OCI-LY1 (cell line): ENCODE measurements around the gene ARMH3.

ENCODE experiments used
- CTCF ChIP-seq: fragments of 200-600 bp; sonication (generic), shearing (Covaris generic); IDR thresholded peaks from 2 replicates; pipeline ENCODE4 v1.5.1; 2017; ENCODE audit warnings: mild to moderate bottlenecking, antibody characterized with exemption, low read length, moderate library complexity, mixed read lengths
- EZH2 ChIP-seq: fragments of 200-600 bp; sonication (generic), shearing (Covaris generic); IDR thresholded peaks from 2 replicates; pipeline ENCODE4 v1.8.0; 2017; ENCODE audit warnings: borderline replicate concordance, mixed run types, mild to moderate bottlenecking, antibody characterized with exemption, low read length, moderate library complexity, mixed read lengths

- TF ChIP-seq CTCF (no peak), EZH2 (no peak)
Observed at GRCh38 chr10:102069071-102069470, 13.1 kb upstream of the ARMH3 start.
